Heart left ventricle (tissue), 16 donors: ENCODE measurements around the gene MPP3. TPM values are rescaled to one million over a fixed set of nuclear protein-coding genes. Genes with fewer than 3 reads are reported as not detected.
A peak's percentile ranks its signal among the peaks of the same experiment; 100 is the strongest.

Source experiments
- ATAC-seq, 4 donors: fragments of 200-7000 bp; cut with Tn5 transposase; one replicate each; pipeline ENCODE4 v1.9.1; 2020 to 2022; ENCODE audit warnings: moderate library complexity in 4 of 4, mild to moderate bottlenecking in 3 of 4, moderate number of reproducible peaks in 1 of 4
- DNase-seq, 5 donors: peaks; one replicate each; pipeline ENCODE4 v3.0.0-alpha.2; 2020
- H3K27ac ChIP-seq, 12 donors: fragments of 200-600 bp; sonication (generic) in 4 of 12; one replicate each; pipeline versions ENCODE4 v1.5.0 to v1.8.0; 2016 to 2022; ENCODE audit warnings: mild to moderate bottlenecking in 2 of 12
- H3K27me3 ChIP-seq, 9 donors: fragments of 200-600 bp; sonication (generic) in 2 of 9; one replicate each; pipeline versions ENCODE4 v1.5.1 to v1.8.0; 2016 to 2022; ENCODE audit warnings: mild to moderate bottlenecking in 3 of 9
- H3K36me3 ChIP-seq, 9 donors: fragments of 200-600 bp; sonication (generic) in 2 of 9; one replicate each; pipeline versions ENCODE4 v1.5.0 to v1.8.0; 2018 to 2022; ENCODE audit warnings: mild to moderate bottlenecking in 2 of 9
- H3K4me1 ChIP-seq, 12 donors: fragments of 200-600 bp; sonication (generic) in 4 of 12; one replicate each; pipeline versions ENCODE4 v1.5.0 to v1.8.0; 2016 to 2022; ENCODE audit warnings: mild to moderate bottlenecking in 3 of 12
- H3K4me3 ChIP-seq, 12 donors: fragments of 200-600 bp; sonication (generic) in 4 of 12; one replicate each; pipeline versions ENCODE4 v1.5.0 to v1.8.0; 2017 to 2022; ENCODE audit warnings: mild to moderate bottlenecking in 9 of 12, moderate library complexity in 4 of 12
- H3K9me3 ChIP-seq, 12 donors: fragments of 200-600 bp; sonication (generic) in 4 of 12; one replicate each; pipeline versions ENCODE4 v1.5.0 to v1.8.0; 2016 to 2022; ENCODE audit warnings: mild to moderate bottlenecking in 1 of 12
- CTCF ChIP-seq, 12 donors: fragments of 200-600 bp; sonication (generic) in 4 of 12; IDR thresholded peaks; one replicate each; pipeline versions ENCODE4 v1.5.0 to v1.8.0; 2018 to 2022; ENCODE audit warnings: antibody characterized with exemption in 12 of 12, mild to moderate bottlenecking in 5 of 12
- POLR2A ChIP-seq, 2 donors: fragments of 450-650 bp; IDR thresholded peaks; one replicate each; pipeline ENCODE4 v1.6.1; 2017; ENCODE audit warnings: antibody characterized with exemption in 2 of 2, mild to moderate bottlenecking in 2 of 2, moderate library complexity in 2 of 2
- WGBS, 4 donors: extraction: QIAGEN DNeasy Blood & Tissue Kit in 2 of 4; methylation state at CpG; one replicate each; pipeline versions ENCODE4 v1.1.5 to v1.1.7; 2013 to 2018; 5-methylcytosine and 5-hydroxymethylcytosine counted together
- intact Hi-C, 10 donors: fragments of 100-400 bp; cut with DNase I; formaldehyde crosslinking; loops; one replicate each; pipeline versions ENCODE4 v1.11.1 to v1.14.2; 2022
- polyA plus RNA-seq, 2 donors: library from polyadenylated mRNA; stranded (reverse); fragments of 200-250 nt; gene quantifications; one replicate each; pipeline ENCODE4 v1.2.3, GENCODE V29; 2013
- total RNA-seq, 9 donors: library from RNA; depleted of rRNA in 2 of 9; stranded (reverse); fragments of >200 nt in 2 of 9; fragmentation: NEBNext Ultra II Directional in 3 of 9; extraction: Animal tissue kit (Norgen Biotek cat#: 25700) in 3 of 9; gene quantifications; one replicate each; pipeline versions ENCODE4 v1.1.0 to v1.2.4, GENCODE V29; 2016 to 2023
- donor health status: ischemic (EF 13 %, LVEDD 7.1; RV severe dilation, severe dysfunction).
- donor health status: healthy with polysubstance abuse.
- donor health status: DM: no; HTN: yes; CAD: no.
- donor health status: DM: no; HTN: no; CAD: no.
- donor health status: ischemic (EF 25% LVEDD 6.9; RV normal size, moderate dysfunction).
- donor health status: ischemic (EF 25% LVEDD 5.7; RV mildly dilated, moderate dysfunction).
- donor health status: healthy.
- donor health status: DM: yes; HTN: yes; CAD: no.
- donor health status: ischemic (EF 35%, LVEDD 5.7; RV mildly dilated, moderate dysfunction).
- donor health status: nonischemic (EF 11% LVEDD 7.7; RV severe dilation, severe dysfunction).
- donor health status: DM: yes; HTN: yes; CAD: no.
- donor health status: PGD.
- donor health status: ischemic (EF 29% LVEDD 5.4; RV normal size, mild dysfunction).
- donor health status: nonischemic (EF 23%, LVEDD 6.1; RV moderate dilation, normal function).

Gene MPP3
- total and polyA plus RNA-seq, 11 donors, result 13.8 to 70.2 (median 27.5) TPM

- Histone ChIP-seq H3K27ac (peak overlapping the region in 1 of 12 donors; percentile 15), H3K4me1 (peaks cover 0 to 16% (median 2%) of the 10 kb centered on the region in 12 donors), H3K36me3 (peaks cover 9 to 91% (median 55%) of the 10 kb centered on the region in 9 donors), H3K9me3 (no peaks in the 10 kb centered on the region), H3K4me3 (no peak overlapping the region), H3K27me3 (no peaks in the 10 kb centered on the region)
- ATAC-seq (no peak), DNase-seq (no peak)
- intact Hi-C loops, result no loop called here
- TF ChIP-seq CTCF (IDR thresholded peaks at IDR 0.05) (no peak), POLR2A (IDR thresholded peaks at IDR 0.05) (no peak)
- WGBS, 4 donors, result 83 to 90% (median 87%) methylated on average over 12 of the region's 12 CpGs
Observed at GRCh38 chr17:43814026-43814425, 18.9 kb downstream of the MPP3 start.

GRCh38 chr17:43813386-43813785 is 19.6 kb downstream of the MPP3 start:
- Histone ChIP-seq H3K27me3 (no peaks in the 10 kb centered on the region), H3K4me1 (peaks cover 0 to 14% (median 2%) of the 10 kb centered on the region in 12 donors), H3K36me3 (peaks cover 9 to 92% (median 61%) of the 10 kb centered on the region in 9 donors), H3K9me3 (no peaks in the 10 kb centered on the region), H3K4me3 (no peak overlapping the region), H3K27ac (no peak overlapping the region)
- intact Hi-C loops, result no loop called here
- no peak for TF ChIP-seq CTCF (IDR thresholded peaks at IDR 0.05)
- no peak for TF ChIP-seq POLR2A (IDR thresholded peaks at IDR 0.05)
- WGBS, 4 donors, result 90 to 100% (median 94%) methylated on average over 2 to 3 of the region's 3 CpGs
- ATAC-seq (no peak), DNase-seq (no peak)

- intact Hi-C loops, result no loop called here
- DNase-seq (no peak), ATAC-seq (no peak)
- Histone ChIP-seq H3K4me3 (no peak overlapping the region), H3K36me3 (peaks cover 9 to 96% (median 69%) of the 10 kb centered on the region in 9 donors), H3K27ac (no peak overlapping the region), H3K4me1 (peaks cover 0 to 14% (median 2%) of the 10 kb centered on the region in 12 donors), H3K27me3 (no peaks in the 10 kb centered on the region), H3K9me3 (no peaks in the 10 kb centered on the region)
- no peak for TF ChIP-seq CTCF (IDR thresholded peaks at IDR 0.05)
- no peak for TF ChIP-seq POLR2A (IDR thresholded peaks at IDR 0.05)
- 93 to 96% (median 94%) methylated on average over 7 to 10 of the region's 10 CpGs for WGBS, 4 donors
Observed at GRCh38 chr17:43812396-43813265, 20.3 kb downstream of the MPP3 start.

GRCh38 chr17:43810823-43811222 is 22.1 kb downstream of the MPP3 start:
- Histone ChIP-seq H3K9me3 (no peaks in the 10 kb centered on the region), H3K4me3 (no peak overlapping the region), H3K4me1 (peaks cover 0 to 14% (median 0%) of the 10 kb centered on the region in 12 donors), H3K27ac (no peak overlapping the region), H3K27me3 (no peaks in the 10 kb centered on the region), H3K36me3 (peaks cover 9 to 96% (median 69%) of the 10 kb centered on the region in 9 donors)
- ATAC-seq (no peak), DNase-seq (no peak)
- WGBS, 4 donors, result 87 to 91% (median 89%) methylated on average over 5 of the region's 5 CpGs
- intact Hi-C loops, result no loop called here
- TF ChIP-seq POLR2A (IDR thresholded peaks at IDR 0.05) (no peak), CTCF (IDR thresholded peaks at IDR 0.05) (no peak)
